ENCODE data around the gene ADAMTSL5. TPM values are rescaled to one million over a fixed set of nuclear protein-coding genes. Genes with fewer than 3 reads are reported as not detected.

The ADAMTSL5 gene
- total RNA-seq, 4 donors from 2014 or later = 1.3 to 9.7 (median 3.6) TPM

GRCh38 chr19:1507763-1508506 is 4.9 kb downstream of the ADAMTSL5 start:
- Histone ChIP-seq H3K27ac (peak overlapping the region in 3 of 4 donors; percentile 86 to 88 (median 87)), H3K27me3 (peaks cover 77% of the 10 kb centered on the region), H3K9me3 (no peaks in the 10 kb centered on the region), H3K4me3 (peak overlapping the region; percentile 24 to 51), H3K4me1 (peaks cover 0 to 58% (median 7%) of the 10 kb centered on the region in 3 donors), H3K36me3 (peaks cover 0 to 6% of the 10 kb centered on the region in 2 donors)
- WGBS, 2 donors (ENCODE audit: low coverage in 1 of 2) = 0% methylated on average over 3 of the region's 46 CpGs; no CpG with 5 or more reads in 1 of the 2 donors
- peak; percentile 95 for ATAC-seq
- peak; percentile 14 for TF ChIP-seq POLR2AphosphoS5 (IDR thresholded peaks at IDR 0.05)
- TF ChIP-seq POLR2A (IDR thresholded peaks at IDR 0.05) = no peak

- ATAC-seq = no peak
- no peaks in the 10 kb centered on the region for H3K9me3 ChIP-seq
- TF ChIP-seq POLR2A (IDR thresholded peaks at IDR 0.05) (no peak), POLR2AphosphoS5 (IDR thresholded peaks at IDR 0.05) (no peak)
- peaks cover 0 to 54% (median 7%) of the 10 kb centered on the region in 3 donors for H3K4me1 ChIP-seq
- no CpG with 5 or more reads among the region's 23 CpGs for WGBS, 2 donors (ENCODE audit: low coverage in 1 of 2)
- H3K4me3 ChIP-seq = peak overlapping the region in 1 of 2 donors; percentile 51
- peak overlapping the region in 3 of 4 donors; percentile 86 to 88 (median 87) for H3K27ac ChIP-seq
- peaks cover 77% of the 10 kb centered on the region for H3K27me3 ChIP-seq
- peaks cover 0 to 6% of the 10 kb centered on the region in 2 donors for H3K36me3 ChIP-seq
Measured at GRCh38 chr19:1507192-1507660, 5.6 kb downstream of the ADAMTSL5 start.

GRCh38 chr19:1505991-1506881 is 6.6 kb downstream of the ADAMTSL5 start:
- Histone ChIP-seq H3K27me3 (peaks cover 77% of the 10 kb centered on the region), H3K36me3 (peaks cover 0 to 6% of the 10 kb centered on the region in 2 donors), H3K27ac (peak overlapping the region in 1 of 4 donors; percentile 87), H3K9me3 (no peaks in the 10 kb centered on the region), H3K4me1 (peaks cover 0 to 44% (median 7%) of the 10 kb centered on the region in 3 donors), H3K4me3 (no peak overlapping the region)
- TF ChIP-seq POLR2A (IDR thresholded peaks at IDR 0.05) = no peak
- no peak for TF ChIP-seq CTCF (IDR thresholded peaks at IDR 0.05)
- TF ChIP-seq EP300 (IDR thresholded peaks at IDR 0.05) = no peak
- no peak for TF ChIP-seq POLR2AphosphoS5 (IDR thresholded peaks at IDR 0.05)
- WGBS, 2 donors (ENCODE audit: low coverage in 1 of 2) = 80 to 88% methylated on average over 3 to 21 of the region's 45 CpGs
- ATAC-seq = no peak

- Histone ChIP-seq H3K27ac (no peak overlapping the region), H3K36me3 (peaks cover 0 to 6% of the 10 kb centered on the region in 2 donors), H3K27me3 (peaks cover 72% of the 10 kb centered on the region), H3K9me3 (no peaks in the 10 kb centered on the region), H3K4me1 (peaks cover 0 to 35% (median 7%) of the 10 kb centered on the region in 3 donors), H3K4me3 (no peak overlapping the region)
- TF ChIP-seq POLR2AphosphoS5 (IDR thresholded peaks at IDR 0.05) = no peak
- no peak for TF ChIP-seq CTCF (IDR thresholded peaks at IDR 0.05)
- TF ChIP-seq POLR2A (IDR thresholded peaks at IDR 0.05) = no peak
- TF ChIP-seq EP300 (IDR thresholded peaks at IDR 0.05) = no peak
- WGBS, 2 donors (ENCODE audit: low coverage in 1 of 2) = 66 to 68% methylated on average over 7 of the region's 8 CpGs
- ATAC-seq = no peak
Measured at GRCh38 chr19:1505012-1505411, 7.8 kb downstream of the ADAMTSL5 start.

GRCh38 chr19:1503925-1504773 is 8.7 kb downstream of the ADAMTSL5 start:
- H3K27me3 ChIP-seq = peaks cover 75% of the 10 kb centered on the region
- ATAC-seq = no peak
- WGBS, 2 donors (ENCODE audit: low coverage in 1 of 2) = 45 to 49% methylated on average over 4 of the region's 23 CpGs

More at GRCh38 chr19:1503925-1504773, 8.7 kb downstream of the ADAMTSL5 start:
- Histone ChIP-seq H3K27ac (no peak overlapping the region), H3K36me3 (peaks cover 0 to 6% of the 10 kb centered on the region in 2 donors), H3K4me3 (no peak overlapping the region), H3K9me3 (no peaks in the 10 kb centered on the region), H3K4me1 (peaks cover 0 to 33% (median 7%) of the 10 kb centered on the region in 3 donors)
- no peak for TF ChIP-seq POLR2AphosphoS5 (IDR thresholded peaks at IDR 0.05)
- TF ChIP-seq EP300 (IDR thresholded peaks at IDR 0.05) = no peak

All from gastroesophageal sphincter (tissue), 4 donors.